ENCODE results near the gene ZNF334.

ZNF334 gene

GRCh38 chr20:46485431-46485830, 27.9 kb downstream of the ZNF334 start:
- DNase-seq (ENCODE audit: low read depth in 2 of 2), result no peak

- no peak for DNase-seq (ENCODE audit: low read depth in 2 of 2)
Measured at GRCh38 chr20:46484954-46485353, 28.4 kb downstream of the ZNF334 start.

- DNase-seq (ENCODE audit: low read depth in 2 of 2), result no peak
Measured at GRCh38 chr20:46483879-46484278, 29.5 kb downstream of the ZNF334 start.

GRCh38 chr20:46482864-46483263, 30.5 kb downstream of the ZNF334 start:
- DNase-seq (ENCODE audit: low read depth in 2 of 2), result no peak

GRCh38 chr20:46477640-46478039, 35.7 kb downstream of the ZNF334 start:
- DNase-seq (ENCODE audit: low read depth in 2 of 2), result no peak

- no peak for DNase-seq (ENCODE audit: low read depth in 2 of 2)
Measured at GRCh38 chr20:46477225-46477624, 36.1 kb downstream of the ZNF334 start.

- no peak for DNase-seq (ENCODE audit: low read depth in 2 of 2)
Measured at GRCh38 chr20:46468508-46468907, 44.9 kb downstream of the ZNF334 start.

- DNase-seq (ENCODE audit: low read depth in 2 of 2), result no peak
Measured at GRCh38 chr20:46464451-46464850, 48.9 kb downstream of the ZNF334 start.

GRCh38 chr20:46463852-46464251, 49.5 kb downstream of the ZNF334 start:
- DNase-seq (ENCODE audit: low read depth in 2 of 2), result no peak

- DNase-seq (ENCODE audit: low read depth in 2 of 2), result no peak
Measured at GRCh38 chr20:46461808-46462207, 51.6 kb downstream of the ZNF334 start.

- no peak for DNase-seq (ENCODE audit: low read depth in 2 of 2)
Measured at GRCh38 chr20:46458866-46459750, 54.3 kb downstream of the ZNF334 start.

- no peak for DNase-seq (ENCODE audit: low read depth in 2 of 2)
Measured at GRCh38 chr20:46456255-46457028, 56.9 kb downstream of the ZNF334 start.

GRCh38 chr20:46455729-46456128, 57.6 kb downstream of the ZNF334 start:
- no peak for DNase-seq (ENCODE audit: low read depth in 2 of 2)
